GM19043 (cell line): ENCODE results near the gene ANTXRL.
"Not testable (repeated sequence)": the region's sequence is repeated elsewhere in the genome, so short reads cannot be mapped to it uniquely, and the experiment has no call there.

Experiments used
- ATAC-seq: cut with Tn5 transposase; IDR thresholded peaks from one replicate; pipeline ENCODE4 v1.9.1; 2021; ENCODE audit warnings: low read depth; ENCODE audit not compliant: unreplicated experiment

The ANTXRL gene

GRCh38 chr10:46254007-46254383, 32.8 kb upstream of the ANTXRL start:
- no peak for ATAC-seq

GRCh38 chr10:46254467-46254866, 32.3 kb upstream of the ANTXRL start:
- ATAC-seq = no peak

GRCh38 chr10:46255210-46255609, 31.6 kb upstream of the ANTXRL start:
- ATAC-seq = not testable (repeated sequence)

- ATAC-seq = no peak
Observed at GRCh38 chr10:46255801-46256747, 30.7 kb upstream of the ANTXRL start.

- ATAC-seq = no peak
Observed at GRCh38 chr10:46257099-46257498, 29.7 kb upstream of the ANTXRL start.

- ATAC-seq = not testable (repeated sequence)
Observed at GRCh38 chr10:46262906-46263560, 23.8 kb upstream of the ANTXRL start.

GRCh38 chr10:46263831-46264268, 22.9 kb upstream of the ANTXRL start:
- no peak for ATAC-seq

GRCh38 chr10:46264336-46264735, 22.5 kb upstream of the ANTXRL start:
- ATAC-seq = no peak

- ATAC-seq = no peak
Observed at GRCh38 chr10:46264737-46265368, 21.9 kb upstream of the ANTXRL start.

GRCh38 chr10:46265566-46266305, 21.1 kb upstream of the ANTXRL start:
- ATAC-seq = not testable (repeated sequence)

GRCh38 chr10:46266306-46266985, 20.4 kb upstream of the ANTXRL start:
- ATAC-seq = no peak

GRCh38 chr10:46267132-46267985, 19.4 kb upstream of the ANTXRL start:
- ATAC-seq = no peak

- no peak for ATAC-seq
Observed at GRCh38 chr10:46268076-46268881, 18.5 kb upstream of the ANTXRL start.

GRCh38 chr10:46269554-46270053, 17.2 kb upstream of the ANTXRL start:
- ATAC-seq = not testable (repeated sequence)

GRCh38 chr10:46270086-46270811, 16.5 kb upstream of the ANTXRL start:
- no peak for ATAC-seq

GRCh38 chr10:46270963-46271530, 15.8 kb upstream of the ANTXRL start:
- not testable (repeated sequence) for ATAC-seq
